T-helper 17 cell (primary cell): ENCODE results near the gene ANKRD9. TPM values are rescaled to one million over a fixed set of nuclear protein-coding genes. Genes with fewer than 3 reads are reported as not detected.
A peak's percentile ranks its signal among the peaks of the same experiment; 100 is the strongest.
"Not testable (repeated sequence)": the region's sequence is repeated elsewhere in the genome, so short reads cannot be mapped to it uniquely, and the experiment has no call there.

Source experiments
- ATAC-seq: fragments of 150-1000 bp; cut with Tn5 transposase; 2 replicates; pipeline ENCODE4 v1.10.0; 2021; ENCODE audit warnings: mild to moderate bottlenecking, moderate library complexity
- DNase-seq, 3 donors: peaks; one replicate each; pipeline versions ENCODE4 v3.0.0 to v3.0.0-alpha.2; 2020 to 2021
- H3K9me3 ChIP-seq: one replicate; pipeline ENCODE4 v1.7.0; 2013; ENCODE audit warnings: low read length, mild to moderate bottlenecking; ENCODE audit not compliant: control insufficient read depth, poor library complexity, severe bottlenecking
- H3K27ac Mint-ChIP-seq: one replicate; pipeline ENCODE4 v1.8.0; 2022; ENCODE audit warnings: mild to moderate bottlenecking, moderate library complexity, mixed read lengths
- H3K27me3 Mint-ChIP-seq: one replicate; pipeline ENCODE4 v1.8.0; 2022; ENCODE audit warnings: mixed read lengths
- H3K36me3 Mint-ChIP-seq: one replicate; pipeline ENCODE4 v1.8.0; 2022; ENCODE audit warnings: low read depth, mixed read lengths
- H3K4me1 Mint-ChIP-seq: one replicate; pipeline ENCODE4 v1.8.0; 2022; ENCODE audit warnings: mild to moderate bottlenecking, mixed read lengths
- H3K4me3 Mint-ChIP-seq: one replicate; pipeline ENCODE4 v1.8.0; 2022; ENCODE audit warnings: mild to moderate bottlenecking, moderate library complexity, mixed read lengths
- total RNA-seq, 4 donors: library from RNA in 2 of 4; stranded (reverse) in 2 of 4; gene quantifications; one replicate each; pipeline ENCODE4 v1.2.3 and lab custom pipeline; 2022 to 2026

ANKRD9 gene
- total RNA-seq, 2 donors from 2014 or later, result 3.3 to 17.6 TPM

DNA sequence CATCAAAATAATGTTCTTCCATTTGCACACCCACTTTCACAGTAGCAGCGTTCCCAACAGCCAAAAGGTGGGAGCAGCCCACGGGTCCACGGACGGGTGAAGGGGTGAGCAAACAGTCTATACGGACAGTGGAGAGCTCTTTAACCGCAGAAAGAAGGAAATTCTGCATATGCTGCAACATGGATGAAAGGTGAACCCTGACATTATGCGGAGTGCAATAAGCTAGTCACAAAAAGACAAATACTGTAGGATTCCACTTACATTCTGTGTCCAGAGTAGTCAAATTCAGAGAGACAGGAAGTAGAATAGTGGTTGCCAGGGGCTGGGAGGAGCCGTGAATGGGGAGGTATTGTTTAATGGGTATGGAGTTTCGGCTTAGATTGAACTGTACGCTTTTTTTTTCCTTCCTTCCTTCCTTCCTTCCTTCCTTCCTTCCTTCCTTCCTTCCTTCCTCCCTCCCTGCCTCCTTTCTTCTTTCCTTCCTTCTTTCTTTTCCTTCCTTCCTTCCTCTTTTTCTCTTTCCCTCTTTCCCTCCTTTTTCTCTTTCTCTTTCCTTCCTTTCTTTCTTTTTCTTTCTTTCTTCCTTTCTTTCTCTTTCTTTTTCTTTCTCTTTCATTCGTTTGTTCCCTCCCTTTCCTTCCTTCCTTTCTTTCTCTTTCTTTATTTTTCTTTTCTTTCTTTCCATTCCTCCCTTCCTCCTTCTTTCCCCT is 15.8 kb upstream of the ANKRD9 start:
- ATAC-seq, result peak; percentile 50

DNA sequence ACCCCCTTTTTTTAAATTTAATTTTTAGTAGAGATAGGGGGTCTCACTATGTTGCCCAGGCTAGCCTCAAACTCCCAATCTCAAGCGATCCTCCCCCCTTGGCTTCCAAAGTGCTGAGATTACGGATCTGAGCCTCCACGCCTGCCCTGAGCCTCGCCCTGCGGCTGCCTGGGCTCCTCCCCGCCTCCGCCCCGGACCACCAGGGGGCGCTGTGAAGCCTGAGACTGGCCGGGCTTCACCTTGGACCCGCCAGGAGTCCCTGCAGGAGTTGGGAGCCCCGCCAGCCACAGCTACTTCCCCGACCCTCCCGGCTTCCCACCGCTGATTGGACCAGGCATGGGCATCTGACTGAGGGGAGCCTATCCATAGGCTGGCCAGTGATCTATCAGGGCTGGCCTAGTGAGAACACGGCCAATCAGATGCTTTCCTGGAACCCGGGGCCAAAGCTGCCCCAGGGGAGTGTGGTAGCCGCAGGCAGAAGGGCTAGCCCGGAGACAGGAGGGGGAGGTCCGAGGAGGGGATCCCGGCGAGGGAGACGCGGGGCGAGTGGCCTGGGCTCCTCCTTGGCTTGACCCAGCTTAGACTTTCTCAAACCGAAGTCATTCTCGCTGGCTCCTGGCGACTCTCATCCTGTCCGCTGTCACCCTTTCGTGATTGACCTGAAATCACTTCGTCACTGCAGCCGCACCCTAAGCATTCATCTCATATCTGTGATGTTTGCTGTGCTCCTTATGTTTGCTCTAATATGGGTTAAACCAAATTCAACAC is 15.1 kb upstream of the ANKRD9 start:
- ATAC-seq (peak; percentile 90), DNase-seq (peak; percentile 84 to 93 (median 91))
- Mint-ChIP-seq H3K4me3 (peak overlapping the region; percentile 92), H3K36me3 (no peaks in the 10 kb centered on the region), H3K27ac (peak overlapping the region; percentile 77), H3K27me3 (no peaks in the 10 kb centered on the region), H3K4me1 (peaks cover 24% of the 10 kb centered on the region)
- H3K9me3 ChIP-seq, result no peaks in the 10 kb centered on the region

More for the DNA sequence above, 15.8 kb upstream of the ANKRD9 start:
- no peaks in the 10 kb centered on the region for H3K9me3 ChIP-seq
- Mint-ChIP-seq H3K4me3 (peak overlapping the region; percentile 92), H3K27ac (peak overlapping the region; percentile 77), H3K36me3 (no peaks in the 10 kb centered on the region), H3K4me1 (peaks cover 24% of the 10 kb centered on the region), H3K27me3 (no peaks in the 10 kb centered on the region)
- no peak for DNase-seq

DNA sequence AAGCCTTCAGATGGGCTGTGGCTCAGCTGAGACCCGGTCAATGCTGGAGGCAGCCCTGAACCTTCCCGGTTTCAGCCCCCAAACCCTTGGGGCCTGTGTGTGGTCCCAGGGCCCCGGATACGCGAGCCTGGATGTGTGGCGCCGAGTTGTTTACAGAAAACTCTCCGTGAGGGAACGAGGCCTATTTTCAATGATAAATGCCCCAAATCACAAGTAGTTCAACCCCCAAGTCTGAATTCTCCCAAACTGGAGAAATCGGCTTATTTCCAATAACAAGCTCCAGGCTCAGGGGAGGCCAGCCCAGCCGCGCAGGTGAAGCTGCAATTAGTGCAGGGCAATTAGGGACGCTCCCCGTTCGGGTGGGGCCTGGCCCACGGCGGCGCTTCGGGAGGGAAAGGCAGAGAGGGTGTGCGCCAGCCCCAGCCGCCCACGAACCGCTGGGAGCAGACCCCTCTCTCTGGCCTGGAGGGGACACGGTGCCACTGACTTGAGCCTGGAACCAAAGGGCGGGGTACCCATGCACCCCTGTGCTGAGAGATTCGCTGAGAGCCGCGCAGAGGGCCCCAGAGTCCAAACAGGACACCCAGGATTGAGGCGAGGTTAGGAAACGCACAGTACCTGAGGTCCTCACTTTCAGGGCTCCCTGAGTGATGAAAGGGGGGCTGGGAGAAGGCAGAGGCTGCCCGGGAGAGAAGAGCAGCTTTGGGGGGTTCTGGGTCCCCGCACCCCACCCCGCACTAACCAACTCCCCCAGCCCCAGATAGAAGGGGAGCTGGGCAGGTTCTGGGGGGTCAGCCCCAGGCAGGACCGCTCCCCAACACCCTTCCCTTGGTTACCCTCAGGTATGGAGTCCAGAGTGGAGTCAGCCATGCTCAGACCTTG is 14.2 kb upstream of the ANKRD9 start:
- Mint-ChIP-seq H3K27ac (peak overlapping the region; percentile 77), H3K4me1 (peaks cover 24% of the 10 kb centered on the region), H3K27me3 (no peaks in the 10 kb centered on the region), H3K36me3 (no peaks in the 10 kb centered on the region), H3K4me3 (peak overlapping the region; percentile 76)
- no peak for DNase-seq
- H3K9me3 ChIP-seq, result no peaks in the 10 kb centered on the region
- peak; percentile 1 for ATAC-seq

DNA sequence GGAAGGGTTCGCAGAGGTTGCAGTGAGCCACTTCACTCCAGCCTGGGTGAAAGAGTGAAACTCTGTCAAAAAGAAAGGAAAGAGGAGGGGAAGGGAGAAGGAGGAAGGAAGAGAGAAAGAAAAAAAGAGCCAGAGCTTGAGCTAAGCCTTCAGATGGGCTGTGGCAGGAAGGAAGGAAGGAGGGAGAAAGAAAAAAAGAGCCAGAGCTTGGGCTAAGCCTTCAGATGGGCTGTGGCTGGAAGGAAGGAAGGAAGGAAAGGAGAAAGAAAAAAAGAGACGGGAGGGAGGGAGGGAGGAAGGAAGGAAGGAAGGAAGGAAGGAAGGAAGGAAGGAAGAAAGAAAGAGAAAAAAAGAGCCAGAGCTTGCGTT is 13.6 kb upstream of the ANKRD9 start:
- no peak for ATAC-seq
- no peaks in the 10 kb centered on the region for H3K27me3 Mint-ChIP-seq
- peak overlapping the region; percentile 76 for H3K4me3 Mint-ChIP-seq
- DNase-seq, result no peak
- peak overlapping the region; percentile 72 for H3K27ac Mint-ChIP-seq
- H3K36me3 Mint-ChIP-seq, result no peaks in the 10 kb centered on the region
- H3K4me1 Mint-ChIP-seq, result peaks cover 24% of the 10 kb centered on the region
- no peaks in the 10 kb centered on the region for H3K9me3 ChIP-seq

DNA sequence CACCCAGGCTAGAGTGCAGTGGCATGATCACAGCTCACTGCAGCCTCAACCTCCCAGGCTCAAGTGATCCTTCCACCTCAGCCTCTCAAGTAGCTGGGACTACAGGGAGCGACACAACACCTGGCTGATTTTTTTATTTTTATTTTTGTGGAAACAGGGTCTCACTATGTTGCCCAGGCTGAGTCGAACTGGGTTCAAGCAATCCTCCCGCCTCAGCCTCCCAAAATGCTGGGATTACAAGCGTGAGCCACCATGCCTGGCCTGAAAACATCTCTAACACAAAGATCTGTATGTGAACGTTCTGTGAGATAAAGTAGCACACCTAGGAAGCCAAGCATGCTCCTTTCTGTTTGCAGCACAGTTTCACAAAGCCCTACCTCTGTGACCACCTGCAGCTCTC is 10.1 kb upstream of the ANKRD9 start:
- ATAC-seq, DNase-seq, H3K27me3 Mint-ChIP-seq, H3K9me3 ChIP-seq, H3K36me3 Mint-ChIP-seq, H3K27ac Mint-ChIP-seq, H3K4me3 Mint-ChIP-seq: not testable (repeated sequence)
- H3K4me1 Mint-ChIP-seq, result peaks cover 18% of the 10 kb centered on the region

DNA sequence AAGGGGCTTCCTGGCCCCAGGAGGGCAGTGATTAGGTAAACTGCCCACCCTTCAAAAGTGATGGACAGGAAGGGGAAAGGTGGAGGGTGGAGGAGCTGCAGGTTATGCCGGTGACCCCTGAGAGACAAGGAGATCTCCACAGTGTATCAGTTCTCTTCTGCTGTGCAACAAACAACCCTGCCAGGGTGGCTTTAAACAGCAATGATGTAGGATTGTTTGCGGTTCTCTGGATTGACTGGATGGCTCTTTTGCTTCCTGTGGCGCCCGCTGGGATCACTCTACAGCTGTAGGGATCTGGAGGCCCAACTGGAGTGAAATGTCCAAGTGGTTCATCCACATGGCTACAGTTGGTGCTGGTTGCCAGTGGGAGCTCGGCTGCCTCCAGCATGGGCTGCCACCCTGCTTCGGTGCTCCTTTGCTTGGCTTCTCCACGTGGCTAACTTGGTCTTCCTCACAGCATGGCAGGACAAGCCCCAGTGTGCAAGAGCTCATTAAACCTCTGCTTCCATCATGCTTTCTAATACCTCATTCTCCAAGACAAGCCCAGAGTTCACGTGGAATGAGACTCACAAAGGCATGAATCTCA is 8.6 kb upstream of the ANKRD9 start:
- Mint-ChIP-seq H3K27ac (no peak overlapping the region), H3K4me3 (peak overlapping the region; percentile 87)

DNA sequence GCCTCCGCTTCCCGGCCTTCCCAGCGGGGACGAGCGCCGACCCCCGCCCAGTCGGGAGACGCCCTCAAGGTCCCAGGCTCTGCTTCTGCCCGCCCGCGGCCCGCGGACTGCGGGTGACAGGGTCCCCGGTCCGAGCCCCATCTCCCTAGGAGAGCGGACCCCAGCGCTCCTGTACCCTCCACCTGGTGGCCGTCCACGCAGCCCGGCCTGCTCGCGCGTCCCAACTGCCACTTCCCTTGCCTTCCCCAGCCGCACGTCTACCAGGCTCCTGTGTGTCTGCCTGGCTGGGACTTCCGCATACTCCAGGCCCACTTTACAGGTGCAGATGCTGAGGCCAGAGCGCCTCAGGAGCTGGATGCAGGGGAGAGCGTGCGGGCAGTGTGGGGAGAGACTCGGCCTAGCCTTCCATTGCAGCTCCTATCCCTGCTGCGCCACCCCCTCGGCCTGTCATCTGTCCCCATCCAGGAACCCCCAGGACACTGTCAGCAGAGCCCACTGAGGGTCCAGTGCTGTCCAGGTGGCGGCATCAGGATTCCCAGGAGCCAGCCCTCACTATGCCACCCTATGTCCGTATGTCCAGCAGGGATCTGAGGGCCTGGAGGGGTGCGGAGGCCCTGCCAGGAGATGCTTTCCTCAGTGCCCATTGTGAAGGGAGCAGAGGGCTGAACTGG is 8.0 kb upstream of the ANKRD9 start:
- Mint-ChIP-seq H3K36me3 (no peaks in the 10 kb centered on the region), H3K27ac (no peak overlapping the region), H3K4me3 (peak overlapping the region; percentile 87), H3K4me1 (peaks cover 6% of the 10 kb centered on the region), H3K27me3 (no peaks in the 10 kb centered on the region)
- H3K9me3 ChIP-seq, result no peaks in the 10 kb centered on the region
- ATAC-seq (peak; percentile 10), DNase-seq (no peak)

More for the DNA sequence above, 8.6 kb upstream of the ANKRD9 start:
- Mint-ChIP-seq H3K27me3 (no peaks in the 10 kb centered on the region), H3K4me1 (peaks cover 9% of the 10 kb centered on the region), H3K36me3 (no peaks in the 10 kb centered on the region)
- ATAC-seq, result no peak
- no peaks in the 10 kb centered on the region for H3K9me3 ChIP-seq
- no peak for DNase-seq

DNA sequence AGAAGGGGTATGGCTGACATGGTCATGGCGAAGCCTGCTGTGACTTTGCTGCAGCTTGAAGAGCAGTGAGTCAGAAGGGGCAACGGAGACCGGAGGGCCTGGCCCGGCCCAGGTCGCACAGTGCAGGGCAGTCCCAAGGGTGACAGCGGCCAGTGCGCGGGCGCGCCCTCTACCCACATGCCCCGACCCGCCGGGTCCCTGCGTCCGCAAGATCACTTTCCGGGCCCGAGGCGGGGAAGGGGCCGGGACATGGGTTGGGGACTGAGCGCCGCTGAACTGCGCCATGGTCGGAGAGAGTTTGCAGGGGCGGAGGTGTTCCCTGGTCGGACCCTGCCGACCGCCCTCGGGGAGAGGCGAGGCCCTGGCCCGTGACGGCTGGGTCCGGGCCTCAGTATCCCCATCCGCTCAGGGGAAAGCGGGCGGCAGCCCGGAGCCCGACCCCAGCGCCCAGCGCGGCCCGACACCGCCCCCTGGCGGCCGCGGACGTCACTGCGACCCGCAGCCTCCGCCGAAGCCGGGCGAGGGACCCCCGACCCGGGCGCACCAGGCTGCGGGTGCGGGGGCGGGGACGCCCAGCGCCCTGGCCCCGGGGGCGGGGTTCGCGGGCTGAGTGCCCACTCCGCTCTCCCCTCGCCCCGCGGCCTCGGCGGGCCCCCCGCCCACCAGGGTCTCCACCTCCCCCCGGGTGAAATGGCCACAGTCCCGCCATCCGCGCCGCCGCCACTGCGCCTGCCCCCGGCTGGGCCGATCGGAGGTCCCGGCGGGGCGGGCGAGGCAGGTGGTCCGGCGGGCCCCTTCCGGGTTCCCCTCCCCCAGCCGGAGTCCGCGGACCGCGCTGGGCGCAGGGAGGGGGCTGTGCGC is 7.2 kb upstream of the ANKRD9 start:
- ATAC-seq (peak; percentile 89), DNase-seq (peak; percentile 54 to 67 (median 67))
- H3K27ac Mint-ChIP-seq, result no peak overlapping the region
- H3K36me3 Mint-ChIP-seq, result no peaks in the 10 kb centered on the region
- H3K27me3 Mint-ChIP-seq, result no peaks in the 10 kb centered on the region
- H3K9me3 ChIP-seq, result no peaks in the 10 kb centered on the region
- peaks cover 6% of the 10 kb centered on the region for H3K4me1 Mint-ChIP-seq
- peak overlapping the region; percentile 91 for H3K4me3 Mint-ChIP-seq

DNA sequence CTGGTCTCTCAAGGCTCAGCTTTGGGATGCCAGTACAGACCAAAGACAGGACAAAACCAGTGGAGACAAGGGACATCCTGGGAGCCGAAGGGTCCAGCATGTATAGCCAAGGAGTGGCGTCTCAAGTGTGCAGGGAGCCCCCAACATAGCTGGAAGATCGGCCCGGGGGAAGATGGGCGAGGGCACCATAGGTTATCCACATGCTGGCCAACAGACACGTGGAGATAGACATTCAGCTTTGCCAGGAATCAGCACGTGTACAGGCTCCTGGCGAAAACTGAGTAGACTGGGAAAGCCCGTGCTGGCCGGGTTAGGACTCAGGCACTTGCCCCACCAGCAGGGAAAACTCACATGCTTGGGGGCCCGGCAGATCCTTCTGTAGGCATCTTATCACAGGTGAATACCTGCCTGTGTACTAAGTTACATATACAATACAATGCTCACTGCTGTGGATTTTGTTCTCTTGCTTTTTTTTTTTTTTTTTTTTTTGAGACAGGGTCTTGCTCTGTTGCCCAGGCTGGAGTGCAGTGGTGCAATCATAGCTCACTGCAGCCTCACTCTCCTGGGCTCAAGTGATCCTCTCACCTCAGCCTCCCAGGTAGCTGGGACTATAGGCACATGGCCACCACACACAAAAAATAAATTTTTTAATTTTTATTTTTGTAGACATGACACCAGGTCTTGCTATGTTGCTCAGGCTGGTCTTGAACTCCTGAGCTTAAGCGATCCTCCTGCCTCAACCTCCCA is 5.6 kb upstream of the ANKRD9 start:
- Mint-ChIP-seq H3K4me3 (no peak overlapping the region), H3K27ac (no peak overlapping the region), H3K36me3 (no peaks in the 10 kb centered on the region), H3K4me1 (peaks cover 10% of the 10 kb centered on the region), H3K27me3 (no peaks in the 10 kb centered on the region)
- DNase-seq (no peak), ATAC-seq (no peak)
- H3K9me3 ChIP-seq, result no peaks in the 10 kb centered on the region

DNA sequence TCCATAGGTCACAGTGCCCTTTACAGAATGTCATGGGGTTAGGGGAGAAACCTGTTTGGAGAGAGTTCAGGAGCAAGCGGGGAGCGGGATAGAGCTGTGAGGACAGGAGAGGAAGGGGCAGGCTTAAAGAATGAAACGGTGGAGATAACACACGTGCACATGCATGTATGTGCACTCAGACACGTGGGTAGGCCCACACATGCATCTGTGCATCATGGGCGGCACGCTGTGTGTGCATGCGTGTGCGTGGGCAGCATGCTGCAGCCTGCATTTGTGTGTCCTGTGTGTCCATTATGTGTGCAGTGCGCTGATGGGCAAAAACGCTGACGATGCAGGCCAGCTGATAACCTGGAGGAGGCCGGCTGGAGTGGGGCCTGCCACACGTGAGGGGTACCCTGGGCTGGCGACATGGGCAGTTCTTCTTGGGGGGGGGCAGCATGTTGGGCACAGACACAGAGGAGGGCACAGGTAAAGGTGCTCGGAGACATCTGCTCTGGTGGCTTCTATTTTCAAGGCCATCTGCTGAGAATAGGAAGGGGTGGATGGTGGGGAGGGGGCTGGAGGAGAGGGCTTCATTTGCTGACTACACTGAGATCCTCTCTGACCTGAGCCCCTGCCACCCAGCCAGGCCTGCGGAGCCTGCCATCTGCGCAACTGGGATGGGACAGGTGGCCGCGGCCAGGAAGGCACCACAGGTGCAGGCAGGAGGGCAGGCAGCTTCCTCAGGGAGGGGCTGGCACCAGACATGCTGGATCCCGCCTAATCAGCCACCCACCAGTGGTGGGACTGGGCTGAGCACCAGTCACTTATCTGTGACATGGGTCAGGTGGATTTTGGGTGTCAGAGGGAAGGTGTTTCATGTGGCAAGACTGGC is 4.6 kb upstream of the ANKRD9 start:
- peaks cover 11% of the 10 kb centered on the region for H3K4me1 Mint-ChIP-seq
- H3K4me3 Mint-ChIP-seq, result no peak overlapping the region
- no peaks in the 10 kb centered on the region for H3K27me3 Mint-ChIP-seq

More for the DNA sequence above, 4.6 kb upstream of the ANKRD9 start:
- no peak for DNase-seq
- no peaks in the 10 kb centered on the region for H3K9me3 ChIP-seq
- Mint-ChIP-seq H3K27ac (no peak overlapping the region), H3K36me3 (no peaks in the 10 kb centered on the region)
- ATAC-seq, result no peak
